ENCODE measurements around the gene GRPEL2.

DNA sequence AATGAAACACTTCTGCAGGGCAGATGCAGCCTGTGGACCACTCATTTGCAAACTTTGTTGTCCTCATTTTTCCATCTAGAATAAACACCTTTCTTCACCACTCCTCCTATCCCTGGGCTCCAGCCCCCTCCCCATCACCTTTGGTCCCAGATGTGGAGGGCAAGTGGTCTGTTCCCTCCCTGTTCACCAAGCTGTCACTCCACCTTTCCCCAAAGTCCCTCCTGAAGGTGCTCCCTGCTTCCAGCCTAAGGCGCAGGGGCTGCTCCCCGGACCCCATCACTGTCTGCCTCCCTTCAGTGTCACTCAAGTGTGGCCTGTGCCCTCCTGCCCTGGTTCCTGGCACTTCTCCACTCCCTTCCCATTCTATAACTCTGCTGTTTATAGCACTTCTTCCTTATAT lies 19.4 kb downstream of the GRPEL2 start:
- TF ChIP-seq ZNF274 (IDR thresholded peaks at IDR 0.05; ENCODE audit: low read depth, low read length) (no peak), YY1 (IDR thresholded peaks at IDR 0.05; ENCODE audit: insufficient read depth, insufficient read length) (no peak), SUZ12 (IDR thresholded peaks at IDR 0.05; ENCODE audit: extremely low read depth, insufficient read depth, insufficient read length) (no peak)
